Immature natural killer cell (primary cell): Measurements from ENCODE around the gene KLHL12. TPM values are rescaled to one million over a fixed set of nuclear protein-coding genes. Genes with fewer than 3 reads are reported as not detected.
"Not testable (repeated sequence)": the region's sequence is repeated elsewhere in the genome, so short reads cannot be mapped to it uniquely, and the experiment has no call there.

ENCODE experiments used
- DNase-seq, 3 donors: peaks; one replicate each; pipeline ENCODE4 v3.0.0; 2022; ENCODE audit warnings: mixed read lengths in 1 of 3
- H3K27ac Mint-ChIP-seq, 6 donors: one replicate each; pipeline ENCODE4 v1.8.0; 2020; ENCODE audit warnings: mixed read lengths in 6 of 6, mild to moderate bottlenecking in 5 of 6, inconsistent platforms in 4 of 6, moderate library complexity in 3 of 6
- H3K27me3 Mint-ChIP-seq, 3 donors: one replicate each; pipeline ENCODE4 v1.8.0; 2020 to 2021; ENCODE audit warnings: low read depth in 3 of 3, mild to moderate bottlenecking in 3 of 3, mixed read lengths in 3 of 3, moderate library complexity in 3 of 3, inconsistent platforms in 1 of 3
- H3K36me3 Mint-ChIP-seq, 3 donors: one replicate each; pipeline ENCODE4 v1.8.0; 2020; ENCODE audit warnings: mixed read lengths in 3 of 3, inconsistent platforms in 2 of 3, mild to moderate bottlenecking in 2 of 3
- H3K4me1 Mint-ChIP-seq, 2 donors: one replicate each; pipeline ENCODE4 v1.8.0; 2020; ENCODE audit warnings: inconsistent platforms in 2 of 2, mild to moderate bottlenecking in 2 of 2, mixed read lengths in 2 of 2, moderate library complexity in 1 of 2
- H3K4me3 Mint-ChIP-seq, 5 donors: one replicate each; pipeline ENCODE4 v1.8.0; 2020; ENCODE audit warnings: mild to moderate bottlenecking in 5 of 5, mixed read lengths in 5 of 5, inconsistent platforms in 3 of 5, moderate library complexity in 3 of 5
- H3K9me3 Mint-ChIP-seq, 6 donors: one replicate each; pipeline ENCODE4 v1.8.0; 2020; ENCODE audit warnings: mild to moderate bottlenecking in 6 of 6, mixed read lengths in 6 of 6, inconsistent platforms in 4 of 6, moderate library complexity in 3 of 6
- polyA plus RNA-seq, 3 donors: library from polyadenylated mRNA; unstranded; fragments of 300-500 nt; fragmentation: Illumina TruSeq; gene quantifications; one replicate each; pipeline ENCODE4 v1.2.3, GENCODE V29; 2021

The KLHL12 gene
- polyA plus RNA-seq, 3 donors from 2014 or later: 10.7 to 27.7 (median 16.5) TPM

- Mint-ChIP-seq H3K4me3 (no peak overlapping the region), H3K27me3 (peaks cover 0 to 14% (median 3%) of the 10 kb centered on the region in 3 donors), H3K27ac (no peak overlapping the region), H3K4me1 (no peaks in the 10 kb centered on the region), H3K9me3 (no peaks in the 10 kb centered on the region), H3K36me3 (peaks cover 10 to 28% (median 20%) of the 10 kb centered on the region in 3 donors)
- no peak for DNase-seq
Observed at GRCh38 chr1:202938287-202938925, 11.4 kb upstream of the KLHL12 start.

DNA sequence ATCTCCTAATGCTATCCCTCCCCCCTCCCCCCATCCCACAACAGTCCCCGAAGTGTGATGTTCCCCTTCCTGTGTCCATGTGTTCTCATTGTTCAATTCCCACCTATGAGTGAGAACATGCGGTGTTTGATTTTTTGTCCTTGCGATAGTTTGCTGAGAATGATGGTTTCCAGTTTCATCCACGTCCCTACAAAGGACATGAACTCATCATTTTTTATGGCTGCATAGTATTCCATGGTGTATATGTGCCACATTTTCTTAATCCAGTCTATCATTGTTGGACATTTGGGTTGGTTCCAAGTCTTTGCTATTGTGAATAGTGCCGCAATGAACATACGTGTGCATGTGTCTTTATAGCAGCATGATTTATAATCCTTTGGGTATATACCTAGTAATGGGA, 9.4 kb upstream of the KLHL12 start:
- not testable (repeated sequence) for DNase-seq, H3K4me1 Mint-ChIP-seq, H3K4me3 Mint-ChIP-seq, H3K27ac Mint-ChIP-seq, H3K9me3 Mint-ChIP-seq
- peaks cover 5 to 16% (median 6%) of the 10 kb centered on the region in 3 donors for H3K27me3 Mint-ChIP-seq
- H3K36me3 Mint-ChIP-seq: peaks cover 0 to 15% (median 9%) of the 10 kb centered on the region in 3 donors

DNA sequence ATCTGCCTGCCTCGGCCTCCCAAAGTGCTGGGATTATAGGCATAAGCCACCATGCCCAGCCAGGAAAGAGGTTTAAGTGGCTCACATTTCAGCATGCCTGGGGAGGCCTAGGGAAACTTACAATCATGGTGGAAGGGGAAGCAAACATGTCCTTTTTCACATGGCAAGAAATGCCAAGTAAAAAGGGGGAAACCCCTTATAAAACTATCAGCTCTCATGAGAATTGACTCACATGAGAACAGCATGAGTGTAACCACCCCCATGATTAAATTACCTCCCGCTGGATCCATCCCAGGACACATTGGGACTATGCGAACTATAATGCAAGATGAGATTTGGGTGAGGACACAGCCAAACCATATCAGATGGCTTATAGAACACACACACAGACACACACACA, 8.8 kb upstream of the KLHL12 start:
- H3K36me3 Mint-ChIP-seq: peaks cover 0 to 9% (median 4%) of the 10 kb centered on the region in 3 donors

DNA sequence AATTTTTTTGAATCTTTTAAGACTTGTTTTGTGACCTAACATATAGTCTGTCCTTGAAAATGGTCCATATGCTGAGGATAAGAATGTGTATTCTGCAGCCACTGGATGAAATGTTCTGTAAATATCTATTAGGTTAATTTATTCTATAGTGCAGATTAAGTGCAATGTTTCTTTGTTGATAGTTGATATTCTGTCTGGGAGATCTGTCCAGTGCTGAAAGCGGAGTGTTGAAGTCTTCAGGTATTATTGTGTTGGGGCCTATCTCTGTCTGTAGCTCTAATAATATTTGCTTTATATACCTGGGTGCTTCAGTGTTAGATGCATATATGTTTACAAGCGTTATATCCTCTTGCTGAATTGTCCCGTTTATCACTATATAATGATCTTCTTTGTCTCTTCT, 7.7 kb upstream of the KLHL12 start:
- Mint-ChIP-seq H3K27ac (no peak overlapping the region), H3K4me1 (no peaks in the 10 kb centered on the region), H3K36me3 (peaks cover 0 to 5% (median 0%) of the 10 kb centered on the region in 3 donors), H3K27me3 (peaks cover 6 to 16% (median 7%) of the 10 kb centered on the region in 3 donors), H3K4me3 (no peak overlapping the region), H3K9me3 (no peaks in the 10 kb centered on the region)
- no peak for DNase-seq

More for the DNA sequence above, 8.8 kb upstream of the KLHL12 start:
- Mint-ChIP-seq H3K27me3 (peaks cover 5 to 16% (median 6%) of the 10 kb centered on the region in 3 donors), H3K4me3 (no peak overlapping the region), H3K9me3 (no peaks in the 10 kb centered on the region), H3K4me1 (no peaks in the 10 kb centered on the region), H3K27ac (no peak overlapping the region)
- DNase-seq: no peak

DNA sequence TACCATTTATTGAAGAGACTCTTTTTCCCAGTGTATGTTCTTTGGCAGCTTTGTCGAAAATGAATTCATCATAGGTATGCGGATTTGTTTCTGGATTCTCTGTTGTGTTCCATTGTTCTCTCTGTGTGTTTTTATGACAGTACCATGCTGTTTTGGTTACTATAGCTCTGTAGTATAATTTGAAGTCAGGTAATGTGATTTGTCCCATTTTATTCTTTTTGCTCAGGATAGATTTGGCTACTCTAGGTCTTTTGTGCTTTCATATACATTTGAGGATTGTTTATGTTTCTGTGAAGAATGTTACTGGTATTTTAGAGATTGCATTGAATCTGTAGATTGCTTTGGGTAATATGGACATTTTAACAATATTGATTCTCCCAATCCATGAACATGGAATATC, 5.4 kb upstream of the KLHL12 start:
- Mint-ChIP-seq H3K4me1 (no peaks in the 10 kb centered on the region), H3K27ac (no peak overlapping the region), H3K4me3 (no peak overlapping the region), H3K36me3 (no peaks in the 10 kb centered on the region), H3K9me3 (no peaks in the 10 kb centered on the region), H3K27me3 (peaks cover 8 to 16% (median 9%) of the 10 kb centered on the region in 3 donors)
- no peak for DNase-seq

DNA sequence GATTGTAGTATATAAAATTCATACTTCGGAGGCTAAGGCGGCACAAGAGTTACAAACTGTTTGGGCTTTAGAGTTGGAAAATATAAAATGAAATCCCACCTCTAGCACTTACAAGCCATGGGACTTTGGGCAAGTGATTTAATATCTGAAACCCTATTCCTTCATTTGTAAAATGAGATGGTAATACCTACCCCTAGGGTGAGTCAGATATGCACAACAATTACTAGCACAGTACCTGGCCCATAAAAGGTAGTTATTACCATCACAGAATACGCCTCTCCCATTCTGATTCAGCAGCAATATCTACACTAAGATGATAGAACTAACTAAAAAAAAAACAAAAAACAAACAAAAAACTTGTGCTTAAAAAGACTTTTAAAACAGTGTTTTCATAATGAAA, 3.5 kb downstream of the KLHL12 start:
- Mint-ChIP-seq H3K27me3 (peaks cover 5 to 17% (median 9%) of the 10 kb centered on the region in 3 donors), H3K4me1 (peaks cover 18 to 48% of the 10 kb centered on the region in 2 donors), H3K9me3 (no peaks in the 10 kb centered on the region), H3K36me3 (peaks cover 8 to 13% (median 11%) of the 10 kb centered on the region in 3 donors), H3K4me3 (no peak overlapping the region), H3K27ac (peak overlapping the region in 1 of 6 donors; percentile 57)
- no peak for DNase-seq

GRCh38 chr1:202919615-202920014, 7.4 kb downstream of the KLHL12 start:
- Mint-ChIP-seq H3K4me1 (peaks cover 5 to 28% of the 10 kb centered on the region in 2 donors), H3K27ac (peak overlapping the region in 2 of 6 donors; percentile 28 to 65), H3K36me3 (peaks cover 17 to 42% (median 17%) of the 10 kb centered on the region in 3 donors), H3K4me3 (no peak overlapping the region), H3K27me3 (no peaks in the 10 kb centered on the region), H3K9me3 (no peaks in the 10 kb centered on the region)
- DNase-seq: no peak

DNA sequence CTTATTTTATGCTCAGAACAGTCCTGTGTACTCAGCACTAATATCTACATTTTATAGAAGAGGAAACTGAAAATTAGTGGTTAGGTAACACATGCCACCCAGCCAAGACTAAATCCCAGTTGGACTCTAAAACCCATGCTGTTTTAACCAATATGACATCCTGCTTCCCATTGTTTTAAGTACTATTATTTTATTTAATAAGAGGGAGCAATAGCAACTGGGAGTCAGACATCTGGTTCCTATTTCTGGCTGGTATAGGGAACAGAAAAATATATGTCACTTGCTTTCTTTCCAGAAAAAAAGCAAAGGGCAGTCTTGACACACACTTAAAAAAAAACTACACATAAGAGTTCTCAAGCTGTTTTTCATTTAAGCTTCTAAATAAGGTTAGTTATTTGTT, 11.9 kb downstream of the KLHL12 start:
- Mint-ChIP-seq H3K36me3 (peaks cover 33 to 70% (median 42%) of the 10 kb centered on the region in 3 donors), H3K27ac (no peak overlapping the region), H3K9me3 (no peaks in the 10 kb centered on the region), H3K4me1 (peaks cover 18 to 22% of the 10 kb centered on the region in 2 donors), H3K4me3 (no peak overlapping the region), H3K27me3 (peaks cover 0 to 2% (median 0%) of the 10 kb centered on the region in 3 donors)
- DNase-seq: no peak

- peaks cover 18 to 22% of the 10 kb centered on the region in 2 donors for H3K4me1 Mint-ChIP-seq
- peak overlapping the region in 3 of 6 donors; percentile 1 to 50 (median 13) for H3K27ac Mint-ChIP-seq
- H3K27me3 Mint-ChIP-seq, DNase-seq, H3K9me3 Mint-ChIP-seq: not testable (repeated sequence)
- peaks cover 27 to 62% (median 39%) of the 10 kb centered on the region in 3 donors for H3K36me3 Mint-ChIP-seq
- H3K4me3 Mint-ChIP-seq: peak overlapping the region in 1 of 5 donors; percentile 27
Observed at GRCh38 chr1:202912476-202912875, 14.6 kb downstream of the KLHL12 start.

GRCh38 chr1:202909494-202909893, 17.5 kb downstream of the KLHL12 start:
- Mint-ChIP-seq H3K4me3 (no peak overlapping the region), H3K36me3 (peaks cover 29 to 48% (median 37%) of the 10 kb centered on the region in 3 donors), H3K4me1 (peaks cover 18 to 22% of the 10 kb centered on the region in 2 donors), H3K9me3 (no peaks in the 10 kb centered on the region), H3K27me3 (peaks cover 0 to 2% (median 0%) of the 10 kb centered on the region in 3 donors), H3K27ac (peak overlapping the region in 2 of 6 donors; percentile 11 to 65)
- no peak for DNase-seq

- peaks cover 18 to 22% of the 10 kb centered on the region in 2 donors for H3K4me1 Mint-ChIP-seq
- no peak overlapping the region for H3K27ac Mint-ChIP-seq
- DNase-seq: no peak
- H3K4me3 Mint-ChIP-seq: no peak overlapping the region
- H3K36me3 Mint-ChIP-seq: peaks cover 26 to 47% (median 33%) of the 10 kb centered on the region in 3 donors
- H3K27me3 Mint-ChIP-seq: peaks cover 0 to 2% (median 0%) of the 10 kb centered on the region in 3 donors
- no peaks in the 10 kb centered on the region for H3K9me3 Mint-ChIP-seq
Observed at GRCh38 chr1:202908998-202909397, 18.0 kb downstream of the KLHL12 start.

GRCh38 chr1:202905331-202905730, 21.7 kb downstream of the KLHL12 start:
- Mint-ChIP-seq H3K4me3 (no peak overlapping the region), H3K9me3 (no peaks in the 10 kb centered on the region), H3K36me3 (peaks cover 7 to 22% (median 10%) of the 10 kb centered on the region in 3 donors), H3K27me3 (no peaks in the 10 kb centered on the region), H3K4me1 (no peaks in the 10 kb centered on the region), H3K27ac (no peak overlapping the region)
- no peak for DNase-seq

DNA sequence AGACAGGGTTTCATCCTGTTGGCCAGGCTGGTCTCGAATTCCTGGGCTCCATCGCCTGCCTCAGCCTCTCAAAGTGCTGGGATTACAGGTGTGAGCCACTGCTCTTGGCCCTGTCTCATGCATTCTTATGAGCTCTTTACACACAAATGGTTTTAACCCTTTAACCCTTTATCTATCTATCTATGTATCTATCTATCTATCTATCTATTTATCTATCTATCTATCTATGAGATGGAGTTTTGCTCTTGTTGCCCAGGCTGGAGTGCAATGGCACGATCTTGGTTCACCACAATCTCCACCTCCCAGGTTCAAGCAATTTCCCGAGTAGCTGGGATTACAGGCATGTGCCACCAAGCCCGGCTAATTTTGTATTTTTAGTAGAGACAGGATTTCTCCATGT, 23.2 kb downstream of the KLHL12 start:
- not testable (repeated sequence) for H3K4me1 Mint-ChIP-seq, H3K4me3 Mint-ChIP-seq, H3K9me3 Mint-ChIP-seq, H3K27ac Mint-ChIP-seq, DNase-seq, H3K27me3 Mint-ChIP-seq
- peaks cover 4 to 19% (median 11%) of the 10 kb centered on the region in 3 donors for H3K36me3 Mint-ChIP-seq

GRCh38 chr1:202901555-202901954, 25.5 kb downstream of the KLHL12 start:
- no peak for DNase-seq
- no peak overlapping the region for H3K27ac Mint-ChIP-seq
- no peak overlapping the region for H3K4me3 Mint-ChIP-seq
- H3K4me1 Mint-ChIP-seq: no peaks in the 10 kb centered on the region
- H3K36me3 Mint-ChIP-seq: peaks cover 4 to 29% (median 7%) of the 10 kb centered on the region in 3 donors
- no peaks in the 10 kb centered on the region for H3K27me3 Mint-ChIP-seq
- no peaks in the 10 kb centered on the region for H3K9me3 Mint-ChIP-seq
